ENCODE measurements around the gene MYO15B.

The MYO15B gene

DNA sequence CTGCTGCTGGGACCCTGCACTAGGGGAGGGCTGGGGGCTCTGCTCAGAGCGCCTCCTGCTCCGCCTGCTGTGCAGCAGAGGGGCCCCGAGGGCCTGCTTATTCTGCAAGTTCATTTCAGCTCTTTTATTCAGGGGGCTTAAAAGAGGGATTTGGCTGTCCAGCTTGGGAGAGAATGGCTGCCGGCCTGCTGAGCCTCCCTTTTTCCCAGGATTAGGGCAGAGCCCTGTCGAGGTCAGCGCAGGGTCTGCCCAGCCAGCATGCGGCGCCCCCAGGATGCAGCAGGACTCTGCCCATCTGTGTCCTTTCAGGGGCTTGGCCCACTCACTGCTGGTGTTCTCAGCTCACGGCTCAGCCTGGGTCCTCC, 46.8 kb downstream of the MYO15B start:
- no peak for DNase-seq (ENCODE audit: low read depth in 1 of 2, low spot score in 1 of 2)
- H3K27ac ChIP-seq (replicated peaks), result no peak overlapping the region
- TF ChIP-seq, protein P1, sequence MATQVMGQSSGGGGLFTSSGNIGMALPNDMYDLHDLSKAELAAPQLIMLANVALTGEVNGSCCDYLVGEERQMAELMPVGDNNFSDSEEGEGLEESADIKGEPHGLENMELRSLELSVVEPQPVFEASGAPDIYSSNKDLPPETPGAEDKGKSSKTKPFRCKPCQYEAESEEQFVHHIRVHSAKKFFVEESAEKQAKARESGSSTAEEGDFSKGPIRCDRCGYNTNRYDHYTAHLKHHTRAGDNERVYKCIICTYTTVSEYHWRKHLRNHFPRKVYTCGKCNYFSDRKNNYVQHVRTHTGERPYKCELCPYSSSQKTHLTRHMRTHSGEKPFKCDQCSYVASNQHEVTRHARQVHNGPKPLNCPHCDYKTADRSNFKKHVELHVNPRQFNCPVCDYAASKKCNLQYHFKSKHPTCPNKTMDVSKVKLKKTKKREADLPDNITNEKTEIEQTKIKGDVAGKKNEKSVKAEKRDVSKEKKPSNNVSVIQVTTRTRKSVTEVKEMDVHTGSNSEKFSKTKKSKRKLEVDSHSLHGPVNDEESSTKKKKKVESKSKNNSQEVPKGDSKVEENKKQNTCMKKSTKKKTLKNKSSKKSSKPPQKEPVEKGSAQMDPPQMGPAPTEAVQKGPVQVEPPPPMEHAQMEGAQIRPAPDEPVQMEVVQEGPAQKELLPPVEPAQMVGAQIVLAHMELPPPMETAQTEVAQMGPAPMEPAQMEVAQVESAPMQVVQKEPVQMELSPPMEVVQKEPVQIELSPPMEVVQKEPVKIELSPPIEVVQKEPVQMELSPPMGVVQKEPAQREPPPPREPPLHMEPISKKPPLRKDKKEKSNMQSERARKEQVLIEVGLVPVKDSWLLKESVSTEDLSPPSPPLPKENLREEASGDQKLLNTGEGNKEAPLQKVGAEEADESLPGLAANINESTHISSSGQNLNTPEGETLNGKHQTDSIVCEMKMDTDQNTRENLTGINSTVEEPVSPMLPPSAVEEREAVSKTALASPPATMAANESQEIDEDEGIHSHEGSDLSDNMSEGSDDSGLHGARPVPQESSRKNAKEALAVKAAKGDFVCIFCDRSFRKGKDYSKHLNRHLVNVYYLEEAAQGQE (IDR thresholded peaks at IDR 0.05; ENCODE audit: insufficient replicate concordance, low read depth), result no peak
- TF ChIP-seq, protein P2, sequence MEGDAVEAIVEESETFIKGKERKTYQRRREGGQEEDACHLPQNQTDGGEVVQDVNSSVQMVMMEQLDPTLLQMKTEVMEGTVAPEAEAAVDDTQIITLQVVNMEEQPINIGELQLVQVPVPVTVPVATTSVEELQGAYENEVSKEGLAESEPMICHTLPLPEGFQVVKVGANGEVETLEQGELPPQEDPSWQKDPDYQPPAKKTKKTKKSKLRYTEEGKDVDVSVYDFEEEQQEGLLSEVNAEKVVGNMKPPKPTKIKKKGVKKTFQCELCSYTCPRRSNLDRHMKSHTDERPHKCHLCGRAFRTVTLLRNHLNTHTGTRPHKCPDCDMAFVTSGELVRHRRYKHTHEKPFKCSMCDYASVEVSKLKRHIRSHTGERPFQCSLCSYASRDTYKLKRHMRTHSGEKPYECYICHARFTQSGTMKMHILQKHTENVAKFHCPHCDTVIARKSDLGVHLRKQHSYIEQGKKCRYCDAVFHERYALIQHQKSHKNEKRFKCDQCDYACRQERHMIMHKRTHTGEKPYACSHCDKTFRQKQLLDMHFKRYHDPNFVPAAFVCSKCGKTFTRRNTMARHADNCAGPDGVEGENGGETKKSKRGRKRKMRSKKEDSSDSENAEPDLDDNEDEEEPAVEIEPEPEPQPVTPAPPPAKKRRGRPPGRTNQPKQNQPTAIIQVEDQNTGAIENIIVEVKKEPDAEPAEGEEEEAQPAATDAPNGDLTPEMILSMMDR (IDR thresholded peaks at IDR 0.05; ENCODE audit: insufficient read depth, low read length), result no peak
- TF ChIP-seq POLR2AphosphoS5 (IDR thresholded peaks at IDR 0.05; ENCODE audit: low read depth) (no peak), SPI1 (IDR thresholded peaks at IDR 0.05; ENCODE audit: borderline replicate concordance, low read depth) (no peak), GABPA (IDR thresholded peaks at IDR 0.05; ENCODE audit: low read depth) (no peak)
- no peak overlapping the region for H3K4me3 ChIP-seq (replicated peaks; ENCODE audit: insufficient read depth, low read length)
- no peaks in the 10 kb centered on the region for H3K27me3 ChIP-seq (ENCODE audit: insufficient read depth, poor library complexity, severe bottlenecking)

DNA sequence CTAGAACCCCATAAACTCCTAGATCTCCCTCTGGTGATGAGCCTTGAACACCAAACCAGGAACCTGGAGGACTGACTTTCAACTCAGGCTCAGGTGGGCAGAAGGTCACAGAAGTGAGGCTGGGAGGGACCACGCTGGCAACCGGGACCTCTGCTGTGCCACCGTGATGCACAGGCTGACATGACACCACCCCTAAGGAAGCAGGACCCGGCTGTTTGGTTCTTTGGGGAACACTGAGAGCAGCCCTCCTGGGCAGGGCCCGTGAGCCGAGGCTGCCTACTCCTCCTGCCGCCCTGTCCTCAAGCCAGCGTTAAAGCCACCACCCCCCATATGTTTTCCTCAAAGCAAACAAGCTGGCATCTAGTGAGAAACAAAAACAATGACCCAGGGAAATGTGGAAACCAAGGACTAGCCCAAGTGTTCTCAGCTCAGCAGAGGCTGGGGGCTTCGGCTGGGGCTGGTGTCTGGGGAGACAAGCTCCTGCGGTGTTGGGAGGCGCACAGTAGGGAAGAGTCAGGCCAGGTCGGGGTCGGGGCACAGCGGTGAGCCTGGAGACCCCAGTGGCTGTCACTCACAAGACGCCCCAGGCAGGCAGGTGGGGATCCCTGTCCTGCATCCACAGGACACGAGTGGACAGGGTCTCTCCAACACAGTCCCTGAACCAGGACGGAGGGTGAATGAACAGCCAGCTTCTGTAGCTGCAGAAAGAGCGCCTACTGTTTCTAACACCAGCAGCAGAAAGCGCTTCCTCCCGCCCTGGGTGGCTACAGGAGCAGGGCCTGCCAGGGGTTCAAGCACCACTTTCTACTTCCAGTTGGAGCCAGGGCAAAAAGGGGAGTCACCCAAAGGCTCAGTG, 47.4 kb downstream of the MYO15B start:
- no peak for DNase-seq (ENCODE audit: low read depth in 1 of 2, low spot score in 1 of 2)
- no peak overlapping the region for H3K27ac ChIP-seq (replicated peaks)
- TF ChIP-seq, protein P2 (IDR thresholded peaks at IDR 0.05; ENCODE audit: insufficient read depth, low read length), result no peak
- TF ChIP-seq, protein P1 (IDR thresholded peaks at IDR 0.05; ENCODE audit: insufficient replicate concordance, low read depth), result no peak
- TF ChIP-seq POLR2AphosphoS5 (IDR thresholded peaks at IDR 0.05; ENCODE audit: low read depth) (no peak), SPI1 (IDR thresholded peaks at IDR 0.05; ENCODE audit: borderline replicate concordance, low read depth) (no peak), GABPA (IDR thresholded peaks at IDR 0.05; ENCODE audit: low read depth) (no peak)

DNA sequence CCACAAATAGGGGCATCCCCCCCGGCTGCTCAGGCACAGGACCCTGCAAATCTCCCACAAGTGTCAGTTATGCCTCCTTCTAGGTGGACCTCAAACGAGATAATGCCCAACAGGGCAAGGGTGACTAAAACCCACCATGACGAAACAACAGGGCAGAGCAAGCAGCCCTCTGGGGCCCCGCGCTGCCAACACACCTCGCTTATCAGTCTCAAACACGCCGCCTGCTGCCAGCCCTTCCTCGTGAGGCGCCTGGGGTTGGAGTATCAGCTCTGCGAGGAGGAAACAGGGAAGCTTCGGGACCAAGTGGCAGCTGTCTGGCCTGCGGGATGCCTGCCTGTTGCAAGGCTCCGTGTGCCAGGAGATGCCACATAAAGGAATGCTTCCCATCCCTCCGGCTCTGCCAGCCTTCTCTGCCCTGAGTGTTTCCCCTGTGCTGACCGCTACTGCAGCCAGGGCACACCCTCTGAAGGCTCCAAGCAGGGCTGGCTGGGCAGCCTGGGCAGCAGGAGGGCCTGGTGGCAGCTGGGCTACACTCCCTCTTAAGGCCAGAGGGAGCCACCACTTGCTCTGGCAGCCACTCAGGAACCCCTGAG, 48.1 kb downstream of the MYO15B start:
- H3K27ac ChIP-seq (replicated peaks), result no peak overlapping the region
- no peak overlapping the region for H3K4me3 ChIP-seq (replicated peaks; ENCODE audit: insufficient read depth, low read length)
- no peak for DNase-seq (ENCODE audit: low read depth in 1 of 2, low spot score in 1 of 2)
- TF ChIP-seq GABPA (IDR thresholded peaks at IDR 0.05; ENCODE audit: low read depth) (no peak), POLR2AphosphoS5 (IDR thresholded peaks at IDR 0.05; ENCODE audit: low read depth) (no peak), SPI1 (IDR thresholded peaks at IDR 0.05; ENCODE audit: borderline replicate concordance, low read depth) (no peak)
- TF ChIP-seq, protein P1 (IDR thresholded peaks at IDR 0.05; ENCODE audit: insufficient replicate concordance, low read depth), result no peak
- TF ChIP-seq, protein P2 (IDR thresholded peaks at IDR 0.05; ENCODE audit: insufficient read depth, low read length), result no peak
- no peaks in the 10 kb centered on the region for H3K27me3 ChIP-seq (ENCODE audit: insufficient read depth, poor library complexity, severe bottlenecking)

More for the DNA sequence above, 47.4 kb downstream of the MYO15B start:
- H3K4me3 ChIP-seq (replicated peaks; ENCODE audit: insufficient read depth, low read length), result no peak overlapping the region
- no peaks in the 10 kb centered on the region for H3K27me3 ChIP-seq (ENCODE audit: insufficient read depth, poor library complexity, severe bottlenecking)
